GM23338 (cell line): Measurements from ENCODE around the gene MAPT. TPM values are rescaled to one million over a fixed set of nuclear protein-coding genes. Genes with fewer than 3 reads are reported as not detected.

Source experiments
- ATAC-seq: fragments of 200-7000 bp; cut with Tn5 transposase; 3 replicates; pipeline ENCODE4 v1.9.1; 2020
- DNase-seq: peaks from one replicate; pipeline ENCODE4 v3.0.0-alpha.2; 2015; ENCODE audit warnings: low spot score
- H2AFZ ChIP-seq: fragments of 200-600 bp; sonication (generic); 2 replicates; pipeline ENCODE4 v1.8.0; 2016; ENCODE audit warnings: antibody characterized with exemption, mild to moderate bottlenecking, moderate library complexity
- H3F3A ChIP-seq: fragments of 200-600 bp; sonication (generic); replicated peaks from 2 replicates; pipeline ENCODE4 v1.8.0; 2017; ENCODE audit warnings: antibody characterized with exemption, mixed run types, low read depth
- H3K27ac ChIP-seq: fragments of 200-600 bp; sonication (generic); 2 replicates; pipeline ENCODE4 v1.6.1; 2016; ENCODE audit warnings: low read depth
- H3K27me3 ChIP-seq: fragments of 200-600 bp; sonication (generic); 2 replicates; pipeline ENCODE4 v1.8.0; 2016; ENCODE audit warnings: mild to moderate bottlenecking, mixed run types, moderate library complexity; ENCODE audit not compliant: insufficient read depth
- H3K36me3 ChIP-seq: fragments of 200-600 bp; sonication (generic); 2 replicates; pipeline ENCODE4 v1.8.0; 2016; ENCODE audit warnings: mild to moderate bottlenecking; ENCODE audit not compliant: insufficient read depth
- H3K4me1 ChIP-seq: fragments of 200-600 bp; sonication (generic); 2 replicates; pipeline ENCODE4 v1.8.0; 2016; ENCODE audit warnings: mild to moderate bottlenecking, moderate library complexity; ENCODE audit not compliant: insufficient read depth
- H3K4me2 ChIP-seq: fragments of 200-600 bp; sonication (generic); 2 replicates; pipeline ENCODE4 v1.7.1; 2017; ENCODE audit warnings: mixed run types
- H3K4me3 ChIP-seq: fragments of 200-600 bp; sonication (generic); 2 replicates; pipeline ENCODE4 v1.6.1; 2016; ENCODE audit warnings: mixed run types
- H3K79me2 ChIP-seq: fragments of 200-600 bp; sonication (generic); replicated peaks from 2 replicates; pipeline ENCODE4 v1.8.0; 2017; ENCODE audit warnings: mild to moderate bottlenecking; ENCODE audit not compliant: insufficient read depth
- H3K9me2 ChIP-seq: fragments of 200-600 bp; sonication (generic); 2 replicates; pipeline ENCODE4 v1.8.0; 2017; ENCODE audit not compliant: insufficient read depth
- H4K20me1 ChIP-seq: fragments of 200-600 bp; sonication (generic); replicated peaks from 2 replicates; pipeline ENCODE4 v1.8.0; 2017; ENCODE audit warnings: mild to moderate bottlenecking; ENCODE audit not compliant: insufficient read depth
- H3K27ac Mint-ChIP-seq: 2 replicates; pipeline ENCODE4 v1.8.0; 2020; ENCODE audit warnings: inconsistent platforms, mild to moderate bottlenecking, moderate library complexity, mixed read lengths
- H3K27me3 Mint-ChIP-seq: 3 replicates; pipeline ENCODE4 v1.8.0; 2022; ENCODE audit warnings: low read depth, mild to moderate bottlenecking, moderate library complexity, mixed read lengths, inconsistent platforms; ENCODE audit not compliant: insufficient read depth, poor library complexity
- H3K36me3 Mint-ChIP-seq: 3 replicates; pipeline ENCODE4 v1.8.0; 2021; ENCODE audit warnings: low read depth, mild to moderate bottlenecking, inconsistent platforms, moderate library complexity, mixed read lengths
- H3K4me1 Mint-ChIP-seq: 3 replicates; pipeline ENCODE4 v1.8.0; 2020; ENCODE audit warnings: mild to moderate bottlenecking, inconsistent platforms, mixed read lengths
- H3K4me3 Mint-ChIP-seq: 3 replicates; pipeline ENCODE4 v1.8.0; 2021; ENCODE audit warnings: moderate library complexity, mild to moderate bottlenecking, inconsistent platforms, mixed read lengths
- H3K9me3 Mint-ChIP-seq: 3 replicates; pipeline ENCODE4 v1.8.0; 2020; ENCODE audit warnings: moderate library complexity, mild to moderate bottlenecking, inconsistent platforms, mixed read lengths
- CREB1 ChIP-seq: fragments of 250-450 bp; sonication (Bioruptor Pico); IDR thresholded peaks from 2 replicates; pipeline ENCODE4 v1.5.0; 2020; ENCODE audit warnings: low read depth, mild to moderate bottlenecking, moderate library complexity
- CTCF ChIP-seq, 2 experiments: fragments of 200-600 bp in 1 of 2; sonication (generic) in 1 of 2; conservative IDR thresholded peaks; 2 replicates each; pipeline versions ENCODE4 v1.5.1 to v1.6.1; 2016 to 2017; ENCODE audit warnings: antibody characterized with exemption in 2 of 2, low read depth in 2 of 2, mild to moderate bottlenecking in 2 of 2, moderate library complexity in 1 of 2
- ETS1 ChIP-seq: IDR thresholded peaks from 2 replicates; pipeline ENCODE4 v1.6.1; 2016; ENCODE audit warnings: antibody characterized with exemption
- EZH2 ChIP-seq: fragments of 200-600 bp; sonication (generic); IDR thresholded peaks from one replicate; pipeline ENCODE4 v1.8.0; 2017; ENCODE audit warnings: antibody characterized with exemption, mild to moderate bottlenecking, low read depth; ENCODE audit not compliant: unreplicated experiment
- EZH2phosphoT487 ChIP-seq: fragments of 200-600 bp; sonication (generic); IDR thresholded peaks from one replicate; pipeline ENCODE4 v1.8.1; 2018; ENCODE audit warnings: antibody characterized with exemption; ENCODE audit not compliant: unreplicated experiment
- JUNB ChIP-seq: IDR thresholded peaks from one replicate; pipeline ENCODE4 v1.6.1; 2016; ENCODE audit warnings: antibody characterized with exemption; ENCODE audit not compliant: unreplicated experiment
- NANOG ChIP-seq: IDR thresholded peaks from 2 replicates; pipeline ENCODE4 v1.6.1; 2016; ENCODE audit warnings: antibody characterized with exemption, borderline replicate concordance
- REST ChIP-seq: IDR thresholded peaks from one replicate; pipeline ENCODE4 v1.6.1; 2018; ENCODE audit warnings: antibody characterized with exemption; ENCODE audit not compliant: unreplicated experiment
- STAT1 ChIP-seq: IDR thresholded peaks from one replicate; pipeline ENCODE4 v1.6.1; 2016; ENCODE audit warnings: antibody characterized with exemption; ENCODE audit not compliant: unreplicated experiment
- ZNF114 ChIP-seq: fragments of 250-450 bp; sonication (Bioruptor Pico); IDR thresholded peaks from 2 replicates; pipeline ENCODE4 v1.5.0; 2020; ENCODE audit warnings: mild to moderate bottlenecking, moderate library complexity
- ZNF331 ChIP-seq: fragments of 250-450 bp; sonication (Bioruptor Pico); IDR thresholded peaks from 2 replicates; pipeline ENCODE4 v1.5.0; 2020; ENCODE audit warnings: low read depth, mild to moderate bottlenecking, moderate library complexity
- polyA plus RNA-seq: library from polyadenylated mRNA; unstranded; fragments of >200 nt; fragmentation: Nextera tagmentation; extraction: Ambion mirVana; gene quantifications from 2 replicates; pipeline ENCODE4 v1.2.1, GENCODE V29; 2016
- total RNA-seq: library from RNA; depleted of rRNA; stranded (reverse); fragments of >200 nt; shearing (Covaris generic); gene quantifications from 2 replicates; pipeline ENCODE4 v1.2.3, GENCODE V29; 2014

The MAPT gene
- total and polyA plus RNA-seq, 2 experiments from 2014 or later, result 1.1 to 2.1 TPM

- peak overlapping the region; percentile 87; the same call in 1 of the 2 replicates for H2AFZ ChIP-seq
- Mint-ChIP-seq H3K9me3 (peaks cover 3% of the 10 kb centered on the region; the same call in 1 of the 3 replicates), H3K27ac (no peak overlapping the region; the same call in 1 of the 2 replicates), H3K4me1 (peaks cover 20% of the 10 kb centered on the region), H3K4me3 (no peak overlapping the region), H3K36me3 (no peaks in the 10 kb centered on the region), H3K27me3 (peaks cover 14% of the 10 kb centered on the region)
- no peaks in the 10 kb centered on the region for H3F3A ChIP-seq
- H3K36me3 ChIP-seq, result no peaks in the 10 kb centered on the region
- TF ChIP-seq EZH2phosphoT487 (no peak), NANOG (no peak), ZNF114 (CRISPR knock-in tag) (no peak), CREB1 (CRISPR knock-in tag) (peak; percentile 52; the same call in 1 of the 2 replicates), CTCF (conservative IDR thresholded peaks at IDR 0.05; ENCODE audit: low read depth in 2 of 2) (peak; percentile 61 to 73)
- no peaks in the 10 kb centered on the region for H3K79me2 ChIP-seq
- no peak overlapping the region; the same call in 1 of the 2 replicates for H3K27ac ChIP-seq
- H4K20me1 ChIP-seq, result no peaks in the 10 kb centered on the region
- no peaks in the 10 kb centered on the region for H3K9me2 ChIP-seq
- DNase-seq (peak; percentile 87), ATAC-seq (peak; percentile 96)
- peaks cover 13% of the 10 kb centered on the region for H3K27me3 ChIP-seq
- H3K4me2 ChIP-seq, result peak overlapping the region; percentile 77
- peak overlapping the region; percentile 17; the same call in 1 of the 2 replicates for H3K4me3 ChIP-seq
- peaks cover 16% of the 10 kb centered on the region for H3K4me1 ChIP-seq
Measured at GRCh38 chr17:45948881-45949624, 54.7 kb downstream of the MAPT start.

GRCh38 chr17:45949755-45950320 is 55.5 kb downstream of the MAPT start:
- ATAC-seq, result no peak
- Histone ChIP-seq H3K4me2 (peak overlapping the region; percentile 77; the same call in 1 of the 2 replicates), H4K20me1 (no peaks in the 10 kb centered on the region), H3K27ac (no peak overlapping the region), H3K9me2 (no peaks in the 10 kb centered on the region), H3K27me3 (peaks cover 13% of the 10 kb centered on the region), H3K79me2 (no peaks in the 10 kb centered on the region), H3K36me3 (no peaks in the 10 kb centered on the region), H3F3A (no peaks in the 10 kb centered on the region), H3K4me1 (peaks cover 16% of the 10 kb centered on the region), H2AFZ (peak overlapping the region; percentile 87; the same call in 1 of the 2 replicates), H3K4me3 (no peak overlapping the region)
- H3K27ac Mint-ChIP-seq, result no peak overlapping the region
- H3K4me3 Mint-ChIP-seq, result no peak overlapping the region
- peaks cover 11% of the 10 kb centered on the region for H3K27me3 Mint-ChIP-seq
- H3K4me1 Mint-ChIP-seq, result peaks cover 20% of the 10 kb centered on the region
- peaks cover 3% of the 10 kb centered on the region; the same call in 1 of the 3 replicates for H3K9me3 Mint-ChIP-seq
- DNase-seq, result no peak
- no peaks in the 10 kb centered on the region for H3K36me3 Mint-ChIP-seq
- TF ChIP-seq ZNF331 (no peak), ZNF114 (CRISPR knock-in tag) (no peak), EZH2 (no peak), STAT1 (no peak), EZH2phosphoT487 (no peak), JUNB (no peak), REST (no peak), NANOG (no peak), CREB1 (CRISPR knock-in tag) (no peak), ETS1 (no peak)
